HCT116 (cell line): Measurements from ENCODE around the gene NDUFS8. TPM values are rescaled to one million over a fixed set of nuclear protein-coding genes. Genes with fewer than 3 reads are reported as not detected.

Experiments used
- ATAC-seq: fragments of 200-7000 bp; cut with Tn5 transposase; 2 replicates; pipeline ENCODE4 v1.9.1; 2020; ENCODE audit warnings: mild to moderate bottlenecking, moderate library complexity
- BruUV-seq: library from RNA; stranded (reverse); fragments of 400-500 nt; replicated peaks from 2 replicates; lab custom pipeline; 2021; lab: Mats Ljungman, UMichigan
- CTCF ChIA-PET: fragments of 300-600 bp; sonication (Branson Sonifier 250); formaldehyde crosslinking; loops from one replicate; lab custom pipeline; 2021; ENCODE audit warnings: antibody characterized with exemption; lab: Charles Lee
- POLR2A ChIA-PET: fragments of 300-600, 350-600 bp; sonication (Branson Sonifier 250); formaldehyde crosslinking; loops from one replicate; lab custom pipeline; 2021; ENCODE audit warnings: antibody characterized with exemption; lab: Charles Lee
- RAD21 ChIA-PET, 2 experiments: fragments of 300-600 bp; sonication (Branson Sonifier 250); formaldehyde crosslinking; loops; one replicate each; lab custom pipeline; 2023; ENCODE audit warnings: low total read pairs in 2 of 2; ENCODE audit not compliant: uncharacterized antibody in 2 of 2, unreplicated experiment in 2 of 2, low non-redundant PET in 1 of 2; lab: Charles Lee
- DNase-seq: peaks from one replicate; pipeline ENCODE4 v3.0.0-alpha.2; 2010; ENCODE audit warnings: low read depth, low spot score
- H2AFZ ChIP-seq: fragments of 200-600 bp; shearing (Covaris generic), sonication (generic); 2 replicates; pipeline ENCODE4 v1.6.1; 2017; ENCODE audit warnings: low read depth, mixed run types, mixed read lengths, antibody characterized with exemption, low read length; ENCODE audit not compliant: poor library complexity, severe bottlenecking
- H3K27ac ChIP-seq: 2 replicates; pipeline ENCODE4 v1.5.1; 2012; ENCODE audit warnings: low read depth, low read length
- H3K27me3 ChIP-seq: fragments of 200-600 bp; sonication (generic); 2 replicates; pipeline ENCODE4 v1.6.1; 2016; ENCODE audit warnings: mixed run types, low read length, mixed read lengths; ENCODE audit not compliant: insufficient read depth
- H3K36me3 ChIP-seq, 2 experiments: fragments of 200-500 bp in 1 of 2; fragments of 200-600 bp in 1 of 2; sonication (Bioruptor generic) in 1 of 2; sonication (generic) in 1 of 2; 2 replicates each; pipeline versions ENCODE4 v1.5.1 to v1.6.1; 2014 to 2016; ENCODE audit warnings: low read length in 2 of 2, inconsistent platforms in 1 of 2, mixed read lengths in 1 of 2, mixed run types in 1 of 2; ENCODE audit not compliant: insufficient read depth in 2 of 2, control insufficient read depth in 1 of 2
- H3K4me1 ChIP-seq, 2 experiments: fragments of 200-600 bp in 1 of 2; sonication (generic) in 1 of 2; 2 replicates each; pipeline versions ENCODE4 v1.5.1 to v1.6.1; 2012 to 2017; ENCODE audit warnings: low read length in 2 of 2, inconsistent platforms in 1 of 2, mild to moderate bottlenecking in 1 of 2, mixed read lengths in 1 of 2, mixed run types in 1 of 2, moderate library complexity in 1 of 2; ENCODE audit not compliant: insufficient read depth in 2 of 2, control insufficient read depth in 1 of 2
- H3K4me2 ChIP-seq: fragments of 200-600 bp; sonication (generic); 2 replicates; pipeline ENCODE4 v1.6.1; 2017; ENCODE audit warnings: mixed run types, low read length, mixed read lengths
- H3K4me3 ChIP-seq, 2 experiments: fragments of 200-600 bp in 1 of 2; sonication (generic) in 1 of 2; replicated peaks in 1 of 2; 2 replicates each; pipeline ENCODE4 v1.5.1; 2011 to 2016; ENCODE audit warnings: low read length in 2 of 2, control low read depth in 1 of 2, low read depth in 1 of 2, mild to moderate bottlenecking in 1 of 2, mixed read lengths in 1 of 2, mixed run types in 1 of 2
- H3K79me2 ChIP-seq: fragments of 200-600 bp; sonication (generic); 2 replicates; pipeline ENCODE4 v1.6.1; 2017; ENCODE audit warnings: mild to moderate bottlenecking, mixed run types, low read length, moderate library complexity, mixed read lengths; ENCODE audit not compliant: insufficient read depth
- H3K9ac ChIP-seq: fragments of 200-600 bp; sonication (generic); 2 replicates; pipeline ENCODE4 v1.6.1; 2016; ENCODE audit warnings: low read length, mixed read lengths
- H3K9me2 ChIP-seq: fragments of 200-600 bp; sonication (generic), shearing (Covaris generic); 2 replicates; pipeline ENCODE4 v1.6.1; 2017; ENCODE audit warnings: mixed run types, mild to moderate bottlenecking, moderate library complexity; ENCODE audit not compliant: insufficient read depth
- H3K9me3 ChIP-seq, 2 experiments: fragments of 200-500 bp in 1 of 2; fragments of 200-600 bp in 1 of 2; sonication (Bioruptor generic) in 1 of 2; sonication (generic) in 1 of 2; 2 replicates each; pipeline ENCODE4 v1.6.1; 2014 to 2017; ENCODE audit warnings: low read length in 2 of 2, mixed read lengths in 2 of 2, inconsistent platforms in 1 of 2, low read depth in 1 of 2, mild to moderate bottlenecking in 1 of 2, mixed run types in 1 of 2, moderate library complexity in 1 of 2; ENCODE audit not compliant: control insufficient read depth in 1 of 2, insufficient read depth in 1 of 2
- H4K20me1 ChIP-seq: fragments of 200-600 bp; sonication (generic), shearing (Covaris generic); 2 replicates; pipeline ENCODE4 v1.6.1; 2017; ENCODE audit warnings: mixed run types, mild to moderate bottlenecking, moderate library complexity; ENCODE audit not compliant: insufficient read depth
- ATF3 ChIP-seq: IDR thresholded peaks from 2 replicates; pipeline ENCODE4 v1.6.1; 2012
- CBX3 ChIP-seq: IDR thresholded peaks from 2 replicates; pipeline ENCODE4 v1.6.1; 2012; ENCODE audit warnings: low read depth
- CEBPB ChIP-seq: IDR thresholded peaks from 2 replicates; pipeline ENCODE4 v1.6.1; 2012; ENCODE audit warnings: low read depth
- CTCF ChIP-seq, 3 experiments: fragments of 200-600 bp in 1 of 3; sonication (generic) in 1 of 3; IDR thresholded peaks in 2 of 3; conservative IDR thresholded peaks in 1 of 3; 2 replicates each; pipeline ENCODE4 v1.5.1; 2012 to 2017; ENCODE audit warnings: low read depth in 2 of 3, low read length in 2 of 3, antibody characterized with exemption in 1 of 3, borderline replicate concordance in 1 of 3, control low read depth in 1 of 3, mild to moderate bottlenecking in 1 of 3, mixed read lengths in 1 of 3, mixed run types in 1 of 3, moderate library complexity in 1 of 3; ENCODE audit not compliant: insufficient read depth in 1 of 3
- ELF1 ChIP-seq: IDR thresholded peaks from 2 replicates; pipeline ENCODE4 v1.6.1; 2012; ENCODE audit warnings: low read depth, borderline replicate concordance
- EZH2 ChIP-seq: fragments of 200-600 bp; sonication (generic); IDR thresholded peaks from 2 replicates; pipeline ENCODE4 v1.6.1; 2017; ENCODE audit warnings: antibody characterized with exemption, mixed run types
- EZH2phosphoT487 ChIP-seq: fragments of 200-600 bp; IDR thresholded peaks from 2 replicates; pipeline ENCODE4 v1.6.1; 2018; ENCODE audit warnings: antibody characterized with exemption, borderline replicate concordance
- FOSL1 ChIP-seq: IDR thresholded peaks from 2 replicates; pipeline ENCODE4 v1.6.1; 2012; ENCODE audit warnings: low read depth
- POLR2A ChIP-seq: IDR thresholded peaks from 2 replicates; pipeline ENCODE4 v1.7.0; 2011; ENCODE audit warnings: borderline replicate concordance; ENCODE audit not compliant: insufficient read depth, insufficient read length; ENCODE audit errors: extremely low read depth
- POLR2AphosphoS5 ChIP-seq: IDR thresholded peaks from 2 replicates; pipeline ENCODE4 v1.6.1; 2011; ENCODE audit warnings: mild to moderate bottlenecking, low read depth, low read length, moderate library complexity
- RAD21 ChIP-seq: IDR thresholded peaks from 2 replicates; pipeline ENCODE4 v1.6.1; 2012; ENCODE audit warnings: low read depth, mild to moderate bottlenecking
- REST ChIP-seq: IDR thresholded peaks from 2 replicates; pipeline ENCODE4 v1.6.1; 2012; ENCODE audit warnings: low read depth
- SIN3A ChIP-seq: IDR thresholded peaks from 2 replicates; pipeline ENCODE4 v1.6.1; 2012; ENCODE audit warnings: low read depth
- SP1 ChIP-seq: IDR thresholded peaks from 2 replicates; pipeline ENCODE4 v1.6.1; 2012; ENCODE audit warnings: low read depth
- SRF ChIP-seq: IDR thresholded peaks from 2 replicates; pipeline ENCODE4 v1.6.1; 2012; ENCODE audit warnings: low read depth
- TCF7L2 ChIP-seq: IDR thresholded peaks from 2 replicates; pipeline ENCODE4 v1.7.0; 2011; ENCODE audit warnings: borderline replicate concordance, inconsistent platforms; ENCODE audit not compliant: insufficient read depth, insufficient read length; ENCODE audit errors: extremely low read depth
- YY1 ChIP-seq: IDR thresholded peaks from 2 replicates; pipeline ENCODE4 v1.6.1; 2011; ENCODE audit warnings: low read length, low read depth, moderate library complexity, mild to moderate bottlenecking; ENCODE audit not compliant: insufficient replicate concordance; ENCODE audit errors: extremely low read depth
- ZFX ChIP-seq: fragments of 450-650 bp; IDR thresholded peaks from 2 replicates; pipeline ENCODE4 v1.6.1; 2017
- intact Hi-C: fragments of 100-400 bp; cut with micrococcal nuclease; formaldehyde crosslinking; loops from 2 replicates; pipeline ENCODE4 v1.10.0; 2022
- total RNA-seq: library from RNA; stranded (reverse); gene quantifications from one replicate; pipeline ENCODE4 v1.2.1, GENCODE V29; 2021; ENCODE audit not compliant: unreplicated experiment
- TF ChIP-seq, protein P1 (sequence below): IDR thresholded peaks from 2 replicates; pipeline ENCODE4 v1.6.1; 2011; ENCODE audit warnings: mild to moderate bottlenecking, low read length, moderate library complexity; ENCODE audit not compliant: insufficient replicate concordance; ENCODE audit errors: extremely low read depth

Gene NDUFS8
- total RNA-seq, 1 experiment from 2014 or later: 189 TPM

- Histone ChIP-seq H3K27me3 (no peaks in the 10 kb centered on the region), H3K4me1 (no peaks in the 10 kb centered on the region; a peak in 1 of 4 replicates), H2AFZ (no peak overlapping the region), H3K4me2 (no peak overlapping the region), H3K27ac (no peak overlapping the region), H3K9me2 (no peaks in the 10 kb centered on the region), H4K20me1 (no peaks in the 10 kb centered on the region; the same call in 1 of the 2 replicates), H3K9ac (no peak overlapping the region), H3K4me3 (no peak overlapping the region), H3K36me3 (peaks cover 0 to 15% of the 10 kb centered on the region in 2 experiments; a peak in 1 of 4 replicates), H3K79me2 (peaks cover 10% of the 10 kb centered on the region), H3K9me3 (no peaks in the 10 kb centered on the region)
- RAD21 ChIA-PET: no interaction called here
- intact Hi-C loops: no loop called here
- POLR2A ChIA-PET: no interaction called here
- TF ChIP-seq POLR2AphosphoS5 (no peak), SIN3A (no peak), REST (no peak), TCF7L2 (no peak), RAD21 (no peak), CBX3 (no peak), FOSL1 (no peak), EZH2phosphoT487 (no peak), SRF (no peak), SP1 (no peak), ATF3 (no peak), POLR2A (no peak), CTCF (IDR thresholded peaks at IDR 0.05 in 2 of 3, conservative IDR thresholded peaks at IDR 0.05 in 1 of 3; ENCODE audit: borderline replicate concordance in 1 of 3, insufficient read depth in 1 of 3, low read depth in 2 of 3, low read length in 2 of 3) (no peak), ZFX (no peak), CEBPB (no peak), EZH2 (no peak), YY1 (no peak), ELF1 (no peak)
- TF ChIP-seq, protein P1, sequence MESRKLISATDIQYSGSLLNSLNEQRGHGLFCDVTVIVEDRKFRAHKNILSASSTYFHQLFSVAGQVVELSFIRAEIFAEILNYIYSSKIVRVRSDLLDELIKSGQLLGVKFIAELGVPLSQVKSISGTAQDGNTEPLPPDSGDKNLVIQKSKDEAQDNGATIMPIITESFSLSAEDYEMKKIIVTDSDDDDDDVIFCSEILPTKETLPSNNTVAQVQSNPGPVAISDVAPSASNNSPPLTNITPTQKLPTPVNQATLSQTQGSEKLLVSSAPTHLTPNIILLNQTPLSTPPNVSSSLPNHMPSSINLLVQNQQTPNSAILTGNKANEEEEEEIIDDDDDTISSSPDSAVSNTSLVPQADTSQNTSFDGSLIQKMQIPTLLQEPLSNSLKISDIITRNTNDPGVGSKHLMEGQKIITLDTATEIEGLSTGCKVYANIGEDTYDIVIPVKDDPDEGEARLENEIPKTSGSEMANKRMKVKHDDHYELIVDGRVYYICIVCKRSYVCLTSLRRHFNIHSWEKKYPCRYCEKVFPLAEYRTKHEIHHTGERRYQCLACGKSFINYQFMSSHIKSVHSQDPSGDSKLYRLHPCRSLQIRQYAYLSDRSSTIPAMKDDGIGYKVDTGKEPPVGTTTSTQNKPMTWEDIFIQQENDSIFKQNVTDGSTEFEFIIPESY: no peak
- CTCF ChIA-PET: no interaction called here
- BruUV-seq: no TSS peak
- no peak for ATAC-seq
- DNase-seq: no peak
Observed at GRCh38 chr11:68077617-68078582, 47.4 kb downstream of the NDUFS8 start.
